HG03039 (cell line): Measurements from ENCODE around the gene PHLDB2.

Source experiments
- ATAC-seq: cut with Tn5 transposase; IDR thresholded peaks from one replicate; pipeline ENCODE4 v1.9.1; 2021; ENCODE audit warnings: mild to moderate bottlenecking, moderate library complexity; ENCODE audit not compliant: unreplicated experiment

The PHLDB2 gene

GRCh38 chr3:111923095-111923771 lies 64.2 kb downstream of the PHLDB2 start:
- ATAC-seq: no peak

- ATAC-seq: no peak
Observed at GRCh38 chr3:111923806-111924205, 64.7 kb downstream of the PHLDB2 start.

- ATAC-seq: no peak
Observed at GRCh38 chr3:111924283-111924682, 65.2 kb downstream of the PHLDB2 start.

GRCh38 chr3:111926266-111926676 lies 67.2 kb downstream of the PHLDB2 start:
- no peak for ATAC-seq

- no peak for ATAC-seq
Observed at GRCh38 chr3:111928613-111929012, 69.5 kb downstream of the PHLDB2 start.

GRCh38 chr3:111929484-111929883 lies 70.4 kb downstream of the PHLDB2 start:
- no peak for ATAC-seq

GRCh38 chr3:111932946-111933345 lies 73.9 kb downstream of the PHLDB2 start:
- no peak for ATAC-seq

- ATAC-seq: no peak
Observed at GRCh38 chr3:111936191-111936841, 77.3 kb downstream of the PHLDB2 start.

GRCh38 chr3:111936967-111937366 lies 77.9 kb downstream of the PHLDB2 start:
- ATAC-seq: no peak

- no peak for ATAC-seq
Observed at GRCh38 chr3:111937871-111938270, 78.8 kb downstream of the PHLDB2 start.

GRCh38 chr3:111939873-111940272 lies 80.8 kb downstream of the PHLDB2 start:
- ATAC-seq: no peak

GRCh38 chr3:111943533-111943932 lies 84.5 kb downstream of the PHLDB2 start:
- ATAC-seq: no peak

GRCh38 chr3:111944372-111944771 lies 85.3 kb downstream of the PHLDB2 start:
- ATAC-seq: no peak

GRCh38 chr3:111947231-111947630 lies 88.2 kb downstream of the PHLDB2 start:
- no peak for ATAC-seq

GRCh38 chr3:111948786-111949185 lies 89.7 kb downstream of the PHLDB2 start:
- ATAC-seq: no peak

- no peak for ATAC-seq
Observed at GRCh38 chr3:111949712-111950111, 90.6 kb downstream of the PHLDB2 start.

GRCh38 chr3:111951032-111951431 lies 92.0 kb downstream of the PHLDB2 start:
- no peak for ATAC-seq

- no peak for ATAC-seq
Observed at GRCh38 chr3:111952086-111952485, 93.0 kb downstream of the PHLDB2 start.

GRCh38 chr3:111952866-111953450 lies 93.9 kb downstream of the PHLDB2 start:
- ATAC-seq: no peak

GRCh38 chr3:111954228-111954990 lies 95.3 kb downstream of the PHLDB2 start:
- no peak for ATAC-seq

GRCh38 chr3:111955876-111956275 lies 96.8 kb downstream of the PHLDB2 start:
- ATAC-seq: no peak

- no peak for ATAC-seq
Observed at GRCh38 chr3:111956449-111956848, 97.4 kb downstream of the PHLDB2 start.
